GM12878 (cell line): ENCODE measurements around the gene NAA10. TPM values are rescaled to one million over a fixed set of nuclear protein-coding genes. Genes with fewer than 3 reads are reported as not detected.

Experiments
- BCL11A ChIP-seq: IDR thresholded peaks from 2 replicates; pipeline ENCODE4 v1.6.1; 2011; ENCODE audit warnings: low read depth, low read length
- CEBPZ ChIP-seq: fragments of 150-350 bp; IDR thresholded peaks from 2 replicates; pipeline ENCODE4 v1.6.1; 2016; ENCODE audit warnings: low read depth, low read length
- ELK1 ChIP-seq: IDR thresholded peaks from 2 replicates; pipeline ENCODE4 v1.6.1; 2012; ENCODE audit warnings: low read depth, low read length, improper control_type of control experiment
- FOS ChIP-seq: IDR thresholded peaks from 3 replicates; pipeline ENCODE4 v1.6.1; 2011; ENCODE audit warnings: borderline replicate concordance; ENCODE audit not compliant: insufficient read length; ENCODE audit errors: extremely low read depth
- HSF1 ChIP-seq: fragments of 150-350 bp; IDR thresholded peaks from 2 replicates; pipeline ENCODE4 v1.6.1; 2014; ENCODE audit warnings: mild to moderate bottlenecking, low read depth, low read length
- MXI1 ChIP-seq: fragments of 150-350 bp; IDR thresholded peaks from 2 replicates; pipeline ENCODE4 v1.6.1; 2011; ENCODE audit warnings: low read depth, mild to moderate bottlenecking, inconsistent platforms, low read length, improper control_type of control experiment
- POLR2A ChIP-seq: IDR thresholded peaks from 2 replicates; pipeline ENCODE4 v1.6.1; 2011; ENCODE audit warnings: low read depth, mild to moderate bottlenecking, low read length
- SIN3A ChIP-seq: IDR thresholded peaks from 2 replicates; pipeline ENCODE4 v1.6.1; 2012; ENCODE audit warnings: low read depth, low read length, improper control_type of control experiment
- TAF1 ChIP-seq: IDR thresholded peaks from 2 replicates; pipeline ENCODE4 v1.6.1; 2011; ENCODE audit warnings: mild to moderate bottlenecking, low read depth, low read length, borderline replicate concordance
- TARDBP ChIP-seq: IDR thresholded peaks from 2 replicates; pipeline ENCODE4 v1.6.1; 2016; ENCODE audit warnings: borderline replicate concordance
- ZBED1 ChIP-seq: IDR thresholded peaks from 2 replicates; pipeline ENCODE4 v1.6.1; 2016; ENCODE audit warnings: borderline replicate concordance
- ZNF274 ChIP-seq: IDR thresholded peaks from one replicate; pipeline ENCODE4 v1.8.0; 2011; ENCODE audit not compliant: insufficient read length, insufficient read depth
- polyA plus RNA-seq, 11 experiments: library from polyadenylated mRNA; depleted of rRNA in 4 of 11; unstranded in 6 of 11; stranded (reverse) in 5 of 11; fragments of >200 nt; fragmentation: Nextera tagmentation in 4 of 11; fragmentation: Illumina TruSeq in 1 of 11; extraction: Ambion mirVana in 4 of 11; extraction: Trizol in 1 of 11; gene quantifications; 1 replicate in 1 of 11; 2 replicates in 10 of 11; pipeline versions ENCODE4 v1.2.1 to v1.2.3, GENCODE V29; 2011 to 2016; ENCODE audit warnings: inconsistent platforms in 2 of 11, missing spikeins in 2 of 11, low read depth in 1 of 11
- total RNA-seq, 4 experiments: library from RNA; depleted of rRNA in 3 of 4; stranded (reverse); fragments of >200 nt in 3 of 4; fragmentation: Illumina TruSeq in 1 of 4; extraction: Trizol in 1 of 4; gene quantifications; 2 replicates each; pipeline versions ENCODE4 v1.2.1 to v1.2.3, GENCODE V29; 2013 to 2021

NAA10 gene
- total and polyA plus RNA-seq, 10 of the 15 experiments (the other 5 are each of a cell fraction or from before 2014, with no cell fraction given) = 7.9 to 212 (median 98.9) TPM

GRCh38 chrX:153971450-153972367, 36.9 kb upstream of the NAA10 start, which contains the start of gene HCFC1 (continued):
- TF ChIP-seq TAF1 (peak; percentile 78), BCL11A (no peak), SIN3A (0 out of 2 replicates have a peak, but pooled peaks have one; percentile 16), ELK1 (no peak), CEBPZ (no peak), TARDBP (no peak; the same call in 1 of the 2 replicates), ZBED1 (no peak), POLR2A (peak; percentile 74), ZNF274 (no peak), MXI1 (peak; percentile 56), FOS (no peak), HSF1 (no peak)
